Brain microvascular endothelial cell (primary cell): ENCODE results near the gene PCF11.

ENCODE experiments used
- DNase-seq: peaks from one replicate; pipeline ENCODE4 v3.0.0-alpha.2; 2020
- H3K27ac ChIP-seq: fragments of 250-450 bp; sonication (Bioruptor Pico); 2 replicates; pipeline ENCODE4 v1.5.1; 2020; ENCODE audit warnings: mild to moderate bottlenecking, moderate library complexity
- H3K27me3 ChIP-seq: fragments of 250-450 bp; sonication (Bioruptor Pico); replicated peaks from 2 replicates; pipeline ENCODE4 v1.5.1; 2020; ENCODE audit warnings: mild to moderate bottlenecking
- H3K36me3 ChIP-seq: fragments of 250-450 bp; sonication (Bioruptor Pico); replicated peaks from 2 replicates; pipeline ENCODE4 v1.5.1; 2020; ENCODE audit warnings: mild to moderate bottlenecking
- H3K4me3 ChIP-seq: 2 replicates; pipeline ENCODE4 v1.5.1; 2011; ENCODE audit warnings: low read depth, mild to moderate bottlenecking, control low read depth, low read length, moderate library complexity
- CTCF ChIP-seq: IDR thresholded peaks from 2 replicates; pipeline ENCODE4 v1.5.1; 2011; ENCODE audit warnings: low read depth, mild to moderate bottlenecking, moderate library complexity, low read length, control low read depth, inconsistent platforms; ENCODE audit errors: missing control alignments
- in situ Hi-C: cut with HindIII; loops from 2 replicates; pipeline ENCODE4 v1.10.0; 2017; ENCODE audit warnings: low sequenced_read_pairs, low pct_ligation_motif_present

PCF11 gene

GRCh38 chr11:83156144-83156995, 561 bp upstream of the PCF11 start:
- DNase-seq = no peak
- no peak for TF ChIP-seq CTCF
- in situ Hi-C loops = loop anchor here (25.0 kb wide), 2 partner anchors 94 to 244 kb away; partner anchors contain the start of genes DDIAS, PRCP and RAB30
- Histone ChIP-seq H3K27me3 (no peaks in the 10 kb centered on the region), H3K4me3 (peak overlapping the region; percentile 76), H3K36me3 (peaks cover 19% of the 10 kb centered on the region), H3K27ac (peak overlapping the region; percentile 84)

DNA sequence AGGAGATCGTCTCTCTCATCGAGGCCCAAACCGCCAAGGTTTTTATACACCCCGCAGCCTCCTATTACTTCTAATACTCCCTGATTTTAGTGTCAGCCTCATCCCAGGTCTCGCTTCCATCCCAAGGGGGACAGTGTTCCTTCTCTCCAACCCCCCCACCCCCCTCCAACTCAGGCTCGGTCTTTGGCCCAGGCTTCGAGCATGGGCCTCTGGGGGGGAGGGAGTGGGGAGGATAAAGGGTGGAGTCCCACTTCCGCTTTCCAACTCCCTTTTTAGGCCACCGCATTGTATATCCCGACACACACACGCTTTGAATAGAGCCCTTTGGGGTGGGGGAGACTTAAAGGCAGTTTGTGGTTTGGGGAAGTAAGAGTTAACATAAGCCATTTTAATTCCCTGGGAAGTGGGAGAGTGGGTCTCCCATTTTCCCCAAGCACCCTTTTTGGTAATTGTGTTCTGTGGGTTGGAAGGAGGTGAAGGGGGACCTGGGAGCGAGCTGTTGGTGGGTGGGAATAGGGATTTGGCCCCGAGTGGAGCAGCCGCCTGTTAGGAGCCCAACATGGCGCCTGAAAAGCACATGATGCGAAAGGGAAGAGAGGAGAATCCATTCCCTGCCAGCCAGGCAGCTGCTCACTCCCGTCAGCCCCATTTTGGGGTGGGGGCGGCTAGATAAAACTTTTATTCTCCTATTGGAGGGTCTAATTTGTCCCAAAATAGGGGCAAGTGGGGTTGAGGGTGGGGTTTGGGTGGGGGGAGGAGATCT, 844 bp downstream of the PCF11 start:
- Histone ChIP-seq H3K4me3 (peak overlapping the region; percentile 95), H3K27me3 (no peaks in the 10 kb centered on the region), H3K36me3 (peaks cover 19% of the 10 kb centered on the region), H3K27ac (peak overlapping the region; percentile 99)
- peak; percentile 29 for DNase-seq
- in situ Hi-C loops = loop anchor here (25.0 kb wide), 2 partner anchors 95 to 245 kb away; partner anchors contain the start of genes DDIAS, PRCP and RAB30
- no peak for TF ChIP-seq CTCF

- Histone ChIP-seq H3K27ac (peak overlapping the region; percentile 99), H3K27me3 (no peaks in the 10 kb centered on the region), H3K4me3 (peak overlapping the region; percentile 95), H3K36me3 (peaks cover 19% of the 10 kb centered on the region)
- in situ Hi-C loops = loop anchor here (25.0 kb wide), 2 partner anchors 96 to 246 kb away; partner anchors contain the start of genes DDIAS, PRCP and RAB30
- DNase-seq = no peak
- no peak for TF ChIP-seq CTCF
These were observed 1.4 kb downstream of the PCF11 start for GRCh38 chr11:83158357-83158786.

GRCh38 chr11:83158965-83159901, 2.3 kb downstream of the PCF11 start:
- peak overlapping the region; percentile 95 for H3K4me3 ChIP-seq
- in situ Hi-C loops = loop anchor here (25.0 kb wide), 2 partner anchors 97 to 247 kb away; partner anchors contain the start of genes DDIAS, PRCP and RAB30
- H3K27me3 ChIP-seq = no peaks in the 10 kb centered on the region
- peaks cover 22% of the 10 kb centered on the region for H3K36me3 ChIP-seq
- no peak for DNase-seq
- H3K27ac ChIP-seq = no peak overlapping the region
- no peak for TF ChIP-seq CTCF
